Sigmoid colon (tissue), 4 donors: ENCODE measurements around the gene SLC2A13.

ENCODE experiments used
- CTCF ChIP-seq, 4 experiments: fragments of 450-650 bp in 3 of 4; fragments of 200-600 bp in 1 of 4; IDR thresholded peaks; one replicate each; pipeline ENCODE4 v1.5.1; 2016 to 2019; ENCODE audit warnings: antibody characterized with exemption in 4 of 4, mild to moderate bottlenecking in 3 of 4, moderate library complexity in 2 of 4
- EP300 ChIP-seq, 4 donors: sonication (generic); formaldehyde crosslinking; IDR thresholded peaks; one replicate each; pipeline ENCODE4 v1.6.1; 2017; ENCODE audit warnings: antibody characterized with exemption in 4 of 4
- POLR2AphosphoS5 ChIP-seq, 4 donors: sonication (generic); formaldehyde crosslinking; IDR thresholded peaks; one replicate each; pipeline ENCODE4 v1.6.1; 2017; ENCODE audit warnings: antibody characterized with exemption in 4 of 4

GRCh38 chr12:40031965-40032364 is 73.9 kb downstream of the SLC2A13 start:
- TF ChIP-seq EP300 (IDR thresholded peaks at IDR 0.05) = no peak
- TF ChIP-seq CTCF (IDR thresholded peaks at IDR 0.05) = no peak
- TF ChIP-seq POLR2AphosphoS5 (IDR thresholded peaks at IDR 0.05) = no peak
